ENCODE results near the gene GPR85.
"Not testable (repeated sequence)": the region's sequence is repeated elsewhere in the genome, so short reads cannot be mapped to it uniquely, and the experiment has no call there.

The GPR85 gene, protein sequence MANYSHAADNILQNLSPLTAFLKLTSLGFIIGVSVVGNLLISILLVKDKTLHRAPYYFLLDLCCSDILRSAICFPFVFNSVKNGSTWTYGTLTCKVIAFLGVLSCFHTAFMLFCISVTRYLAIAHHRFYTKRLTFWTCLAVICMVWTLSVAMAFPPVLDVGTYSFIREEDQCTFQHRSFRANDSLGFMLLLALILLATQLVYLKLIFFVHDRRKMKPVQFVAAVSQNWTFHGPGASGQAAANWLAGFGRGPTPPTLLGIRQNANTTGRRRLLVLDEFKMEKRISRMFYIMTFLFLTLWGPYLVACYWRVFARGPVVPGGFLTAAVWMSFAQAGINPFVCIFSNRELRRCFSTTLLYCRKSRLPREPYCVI

DNA sequence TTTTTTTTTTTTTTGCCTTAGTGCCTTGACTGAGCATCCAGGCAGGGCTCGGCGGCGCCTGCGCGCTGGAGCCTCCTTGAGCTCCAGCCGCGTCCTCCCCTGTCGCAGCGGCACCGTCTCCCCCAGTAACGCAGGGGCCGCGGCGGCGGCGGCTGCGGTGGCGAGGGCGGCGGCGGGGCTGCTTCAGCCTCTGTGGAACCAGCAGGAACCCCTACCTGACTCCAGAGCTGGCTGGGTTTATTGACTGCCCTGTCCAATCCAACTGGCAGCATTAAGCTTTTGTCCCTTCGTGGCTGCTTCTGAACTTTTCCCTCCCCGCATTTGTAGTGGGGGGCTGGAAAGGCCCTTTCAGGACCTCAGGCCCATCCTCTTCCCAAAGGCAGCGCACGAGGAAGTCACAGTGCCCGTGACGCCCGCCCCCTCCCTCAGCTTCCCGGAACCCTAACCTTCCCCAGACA is at the start of gene GPR85:
Gene GPR85 (minus strand): TSS at position 397 of the 458 bp plus-strand sequence. CDS start 2,106 bp downstream, outside the sequence.
- peak in 46 of 56 donors; percentile 1 to 73 (median 34) for DNase-seq

DNA sequence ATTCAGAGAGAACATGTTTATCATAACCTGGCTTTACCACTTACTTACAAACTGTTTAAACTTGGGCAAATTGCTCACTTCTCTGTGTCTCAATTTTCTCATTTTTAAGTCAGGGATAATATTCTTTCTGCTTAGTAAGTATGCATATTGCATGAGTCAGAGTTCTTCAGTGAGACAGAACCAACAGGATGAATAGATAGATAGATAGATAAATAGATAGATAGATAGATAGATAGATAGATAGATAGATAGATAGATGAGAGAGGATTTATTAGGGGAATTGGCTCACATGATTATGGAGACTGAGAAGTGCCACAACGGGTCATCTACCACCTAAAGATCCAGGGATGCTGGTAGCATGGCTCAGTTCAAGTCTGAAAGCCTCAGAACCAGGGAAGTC is 47.4 kb upstream of the GPR85 start:
- no peak for DNase-seq

DNA sequence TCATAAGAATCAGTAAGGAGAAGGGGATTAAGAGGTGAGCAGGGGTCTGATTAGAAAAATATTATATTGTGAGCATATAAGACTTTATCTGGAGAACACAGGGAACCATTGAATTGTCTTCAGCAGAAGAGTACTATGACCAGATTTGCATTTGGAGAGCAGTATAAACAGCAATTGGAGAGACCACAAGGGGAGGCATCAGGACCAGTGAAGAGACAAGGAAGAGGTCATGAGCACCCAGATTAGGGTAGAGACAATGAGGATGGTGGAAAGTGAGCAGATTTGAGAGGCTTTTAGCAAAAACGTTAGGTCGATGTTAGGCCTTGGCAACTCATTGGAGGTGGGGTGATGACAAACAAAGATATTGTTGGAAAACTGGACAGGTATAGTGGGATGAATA is 44.7 kb upstream of the GPR85 start:
- no peak for DNase-seq

DNA sequence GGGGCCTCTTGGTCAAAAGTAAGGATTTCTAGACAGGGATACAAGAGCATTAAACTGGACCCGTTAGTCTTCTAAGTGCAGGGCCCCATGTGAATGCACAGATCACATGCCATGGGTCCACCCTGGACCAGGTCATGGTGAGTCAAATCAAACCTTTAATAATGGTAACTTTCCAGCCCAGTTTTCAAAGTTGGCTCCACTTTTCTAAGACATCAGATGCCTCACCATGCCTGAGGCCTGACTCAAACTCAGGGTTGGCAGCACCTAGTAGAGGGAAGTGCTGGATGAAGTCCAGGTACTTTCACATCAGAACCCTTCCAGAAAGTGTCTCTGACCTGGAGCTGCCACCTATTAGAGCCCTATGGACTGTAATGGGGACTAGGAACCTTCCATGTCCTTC is 41.4 kb upstream of the GPR85 start:
- no peak for DNase-seq

DNA sequence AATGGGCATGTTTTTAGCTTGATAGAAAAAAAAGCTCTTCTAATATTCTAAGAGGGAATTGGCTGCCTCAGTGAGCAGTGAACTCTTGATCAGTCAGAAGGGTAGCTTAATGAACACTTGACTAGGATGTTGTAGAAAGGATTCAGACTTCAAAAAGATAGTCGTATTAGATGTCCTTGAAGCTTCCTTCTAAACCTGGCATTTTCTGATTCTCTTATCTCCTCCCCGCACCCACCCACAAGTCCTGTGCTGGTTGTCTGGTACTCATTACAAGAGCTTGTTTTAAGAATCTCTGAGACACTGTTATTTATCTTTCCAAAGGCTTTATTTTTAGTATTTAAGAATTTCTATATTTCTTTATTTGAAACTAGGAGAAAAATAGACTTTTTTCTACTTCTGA is 39.1 kb upstream of the GPR85 start:
- DNase-seq: no peak

DNA sequence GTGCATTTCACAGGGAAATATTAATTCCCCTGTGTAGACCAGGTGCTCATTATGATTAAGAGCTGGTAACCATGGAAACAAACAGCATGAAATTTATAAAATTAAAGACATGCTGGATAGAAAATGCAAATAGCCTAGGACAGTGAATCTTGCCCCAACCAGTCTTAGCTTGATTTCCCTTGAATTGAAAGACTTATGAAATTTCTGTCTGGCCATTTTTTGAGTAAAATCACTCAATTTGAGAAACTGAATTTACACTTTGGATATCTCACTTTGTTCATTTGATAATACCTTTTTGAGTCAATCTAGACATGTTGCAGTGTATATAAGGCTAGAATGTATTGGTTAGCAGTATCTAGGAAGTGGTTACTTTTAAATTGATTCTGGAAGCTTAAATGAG is 36.1 kb upstream of the GPR85 start:
- DNase-seq: no peak

DNA sequence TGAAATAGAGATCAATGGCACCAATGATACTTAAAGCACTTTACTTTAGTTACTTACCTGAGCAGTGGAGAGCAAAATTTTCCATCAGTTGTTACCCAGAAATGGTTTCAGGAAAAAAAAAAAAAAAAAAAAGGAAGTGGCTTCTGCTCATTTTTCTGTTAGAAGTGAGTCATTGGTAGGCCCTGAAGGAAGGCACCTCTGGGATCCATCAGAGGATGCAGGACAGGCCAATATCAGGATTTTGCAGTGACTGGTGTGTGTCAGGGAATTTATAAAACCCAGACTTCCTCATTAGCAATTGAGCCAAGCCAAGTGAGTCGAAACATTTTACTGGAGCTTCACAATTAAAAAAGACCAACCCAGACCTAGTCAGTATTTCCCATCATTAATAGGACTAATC is 34.0 kb upstream of the GPR85 start:
- DNase-seq: no peak

DNA sequence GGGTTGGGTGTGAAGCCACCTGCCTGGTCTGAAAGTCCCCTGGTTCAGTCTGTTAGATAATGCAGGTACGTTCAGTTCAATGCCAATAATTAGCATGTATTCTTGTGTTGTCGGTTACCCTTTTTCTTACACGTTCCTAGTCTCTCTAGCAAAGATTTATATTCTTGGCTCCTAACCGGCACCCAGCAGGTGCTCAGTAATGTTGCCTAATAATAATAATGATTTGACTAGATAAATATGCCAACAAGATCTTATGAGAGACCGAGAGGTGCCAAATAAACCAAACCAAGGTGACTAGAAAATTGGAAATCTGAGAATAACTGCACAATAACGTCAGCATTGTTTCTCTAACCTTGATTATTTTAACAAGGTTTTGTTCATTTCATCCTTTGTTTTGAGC is 32.8 kb upstream of the GPR85 start:
- no peak for DNase-seq

DNA sequence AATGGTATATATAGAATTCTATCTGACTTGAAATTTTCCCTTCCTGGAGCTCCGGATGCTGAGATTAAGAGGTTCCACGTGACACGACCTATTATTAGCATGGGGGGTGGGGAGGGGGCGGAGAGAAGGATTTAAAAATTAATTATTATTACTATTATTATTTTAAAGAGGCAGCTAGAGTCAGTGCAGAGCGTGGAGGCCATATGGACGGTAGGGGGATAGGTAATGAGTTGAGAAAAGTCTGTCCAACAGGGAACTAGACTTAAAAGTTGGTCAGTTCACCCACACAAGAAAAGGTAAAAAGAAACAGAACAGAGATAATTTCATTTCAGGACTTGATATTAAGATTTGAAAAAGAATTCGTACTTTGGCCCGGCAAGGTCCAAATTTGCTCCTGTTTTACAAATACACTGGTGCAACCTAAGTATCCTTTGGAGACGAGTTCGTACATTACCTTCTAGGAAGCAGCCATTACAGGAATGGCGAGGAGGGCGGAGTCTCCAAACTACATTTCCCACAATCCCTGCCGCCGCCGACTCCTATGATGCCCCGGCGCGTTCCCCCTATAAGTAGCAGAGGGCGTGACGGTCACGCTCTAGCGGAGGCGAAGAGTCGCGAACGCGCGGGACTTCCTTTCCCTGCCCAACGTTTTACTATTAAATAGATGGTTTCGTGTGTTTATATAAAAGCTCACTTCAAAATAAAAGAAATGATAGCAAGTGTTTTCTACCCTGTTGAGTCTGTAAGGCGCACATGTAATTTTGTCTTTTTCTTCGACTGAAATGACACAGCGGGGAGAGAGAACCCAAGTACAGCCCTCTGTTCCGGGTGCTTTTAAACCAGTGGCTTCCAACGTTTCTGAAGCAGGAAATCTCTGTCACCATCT is 31.7 kb upstream of the GPR85 start, which contains the start of gene SMIM30:
Gene SMIM30 (minus strand): TSS at position 481 of the 886 bp plus-strand sequence. CDS start 976 bp downstream, outside the sequence.
- peak; percentile 42 to 97 (median 86) for DNase-seq

DNA sequence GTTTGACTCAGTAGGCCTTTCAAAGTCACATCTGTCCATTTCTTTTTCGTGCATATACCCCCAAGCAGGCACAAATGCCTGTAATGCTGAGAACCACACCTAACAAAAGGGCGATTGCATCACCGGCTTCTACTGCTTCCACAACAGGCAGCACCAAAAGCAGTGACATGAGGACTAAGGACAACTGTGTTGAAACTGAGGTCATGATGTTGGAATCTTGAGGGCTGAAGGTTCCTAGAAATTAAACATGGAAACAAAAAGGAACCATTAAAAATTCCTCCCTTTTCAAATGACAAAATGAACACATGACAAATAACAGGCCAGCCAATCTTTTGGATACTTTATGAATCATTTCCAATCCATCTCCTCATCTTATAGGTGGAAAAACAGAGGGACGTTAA is 30.7 kb upstream of the GPR85 start:
- DNase-seq: not testable (repeated sequence)

DNA sequence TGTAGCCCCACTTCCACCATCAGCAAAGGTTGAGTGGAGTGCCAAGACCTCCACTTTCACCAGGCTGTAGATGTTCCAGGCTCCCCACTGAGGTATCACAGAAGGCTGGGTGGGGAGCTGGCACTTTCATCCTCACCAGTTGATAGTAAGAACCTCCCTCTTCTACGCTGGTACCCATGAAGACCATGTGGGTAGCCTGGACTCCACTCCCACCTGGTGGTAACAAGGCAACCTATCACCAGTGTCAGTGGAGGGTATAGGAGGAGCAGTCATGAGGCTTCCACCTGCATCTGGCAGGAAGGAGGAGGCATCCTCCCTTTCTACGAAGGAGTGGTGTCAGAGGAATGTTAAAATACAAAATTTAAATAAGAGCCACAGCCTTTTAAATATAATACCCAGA is 27.3 kb upstream of the GPR85 start:
- DNase-seq: no peak

DNA sequence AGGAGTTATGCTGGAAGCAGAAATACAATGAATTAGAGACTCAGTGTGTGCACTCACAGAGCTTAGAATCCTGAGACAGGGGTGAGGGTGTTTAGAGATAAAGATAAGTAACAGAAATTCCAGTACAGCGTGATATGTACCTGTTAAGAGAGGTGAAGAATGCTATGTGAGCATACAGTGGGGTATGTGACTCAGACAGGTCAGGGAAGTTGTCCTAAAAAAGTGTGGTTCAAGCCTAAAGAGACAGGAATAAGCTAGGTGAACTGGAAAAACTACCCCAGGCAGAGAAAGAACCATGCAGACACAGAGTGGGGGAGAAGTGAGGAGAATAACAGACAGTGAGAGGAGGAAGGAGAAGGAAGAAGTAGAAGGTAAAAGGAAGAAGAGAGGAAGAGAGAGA is 23.1 kb upstream of the GPR85 start:
- DNase-seq: no peak

DNA sequence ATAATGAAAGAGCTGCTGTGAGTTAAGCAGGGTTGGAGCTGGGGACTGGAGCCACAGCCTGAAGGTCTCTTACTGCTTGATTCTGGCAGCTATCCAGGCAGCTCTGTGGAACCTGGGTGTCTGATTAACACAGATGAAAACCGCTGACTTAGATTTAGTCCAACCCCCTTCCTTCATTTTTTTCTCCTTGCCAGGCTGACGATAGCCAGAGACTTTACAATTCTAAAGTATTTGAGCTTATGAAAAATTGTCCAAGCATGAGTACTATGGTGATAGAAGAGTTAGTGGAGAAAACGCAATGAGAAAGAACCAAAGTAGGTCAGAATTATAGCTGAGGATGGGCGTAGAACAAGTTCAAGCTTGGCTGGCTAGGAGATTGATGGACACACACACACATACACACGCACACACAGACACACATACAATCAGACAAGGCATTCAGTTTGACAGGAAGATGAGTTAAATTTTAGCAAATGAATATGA is 13.5 kb upstream of the GPR85 start:
- DNase-seq: no peak

DNA sequence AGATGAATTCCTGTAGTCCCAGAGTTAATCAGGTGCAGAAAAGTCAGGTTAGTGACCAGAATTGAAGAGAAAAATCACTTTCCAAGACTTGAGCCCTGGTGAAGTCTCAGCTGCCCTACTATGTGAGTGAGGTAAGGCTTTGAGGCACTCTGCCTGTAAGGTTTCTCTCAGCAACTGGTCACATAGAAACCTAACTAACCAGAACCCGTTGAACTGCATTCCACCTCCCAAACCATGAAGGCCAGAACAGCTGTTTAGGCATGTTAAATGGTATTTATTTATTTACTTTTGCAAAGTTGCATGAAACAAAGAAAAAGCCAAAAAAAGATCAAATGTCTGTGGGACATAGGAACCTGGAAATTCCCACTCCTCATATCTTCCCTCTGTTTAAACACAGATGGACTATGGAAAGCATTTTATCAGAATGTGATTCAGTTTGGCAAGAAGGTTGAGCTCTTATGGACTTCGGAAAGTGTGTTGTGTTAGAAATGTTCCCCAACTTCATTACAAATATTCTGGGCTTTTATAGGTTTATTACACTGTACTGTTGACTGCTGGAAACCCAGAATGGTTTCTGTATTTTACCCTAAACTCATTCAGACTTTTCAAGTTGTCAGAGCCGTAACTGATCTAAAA is 12.8 kb upstream of the GPR85 start:
- DNase-seq: no peak

DNA sequence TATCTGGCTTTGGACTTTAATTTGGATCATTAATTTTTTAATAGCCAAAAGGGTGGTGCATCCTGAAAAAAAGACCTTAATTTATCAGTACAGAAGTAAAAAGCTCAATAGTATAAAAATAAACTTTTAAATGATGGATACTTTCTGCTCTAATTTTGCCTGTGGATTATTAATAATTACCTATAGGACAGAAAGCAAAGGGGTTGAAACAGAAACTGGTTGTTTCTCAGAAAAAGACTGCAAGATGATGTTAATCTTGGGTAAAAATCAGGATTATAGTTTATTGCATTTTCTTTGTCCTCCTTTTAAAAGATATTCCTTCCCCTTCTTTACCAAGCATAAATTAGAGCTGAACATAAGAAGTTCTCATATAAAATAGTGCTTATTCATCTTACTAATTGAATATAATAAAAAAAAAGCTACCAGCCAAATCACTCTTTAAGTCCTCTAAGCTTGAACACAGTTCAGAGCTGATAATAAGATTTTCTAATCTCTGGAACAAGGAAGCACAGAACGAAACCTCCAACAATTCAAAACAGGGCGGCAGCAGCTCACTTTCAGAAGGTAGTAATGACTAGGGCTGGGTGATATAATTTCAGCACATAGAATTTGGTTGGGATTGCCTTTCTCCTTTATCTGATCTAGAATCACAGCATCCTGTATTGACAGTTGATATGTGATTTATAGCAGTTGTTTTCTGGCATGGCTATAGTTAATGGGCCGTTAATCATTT is 8.1 kb upstream of the GPR85 start:
- no peak for DNase-seq

DNA sequence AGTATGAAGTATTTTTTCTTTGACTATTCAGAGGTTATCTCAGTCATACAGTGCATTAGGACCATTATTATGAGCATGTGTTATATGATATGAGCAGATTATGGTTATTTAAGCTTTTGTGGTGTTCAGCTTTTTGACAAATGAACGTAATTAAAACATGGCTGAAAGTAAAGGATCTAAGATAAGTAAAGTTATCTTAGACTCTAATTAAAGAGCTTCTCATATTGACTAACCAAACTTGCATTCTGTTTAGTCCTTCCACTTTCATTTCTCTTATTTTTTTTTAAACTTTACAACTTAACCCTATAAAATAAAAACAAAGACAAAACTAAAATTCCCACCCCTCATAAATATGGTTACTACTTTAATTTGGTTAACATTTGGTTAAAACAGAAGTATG is 6.9 kb upstream of the GPR85 start:
- no peak for DNase-seq

DNA sequence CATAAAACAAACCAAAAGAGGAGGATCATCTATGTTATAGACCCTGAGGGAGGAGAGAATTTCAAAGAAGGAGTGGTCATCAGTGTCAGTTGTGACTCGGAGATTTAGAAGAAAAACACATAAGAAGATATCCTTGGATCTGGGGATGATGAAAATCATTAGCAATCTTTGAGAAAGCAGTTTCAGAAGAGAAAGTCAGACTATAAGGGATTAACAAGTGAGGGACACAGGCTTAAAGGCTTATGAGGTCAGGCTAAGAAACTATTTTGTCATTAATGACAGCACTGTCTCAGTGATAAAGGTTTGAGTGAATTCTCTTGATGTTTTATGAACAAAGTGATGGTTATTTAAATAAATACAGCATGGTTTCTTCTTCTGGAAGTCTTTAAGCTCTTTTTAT is 6.1 kb upstream of the GPR85 start:
- no peak for DNase-seq

DNA sequence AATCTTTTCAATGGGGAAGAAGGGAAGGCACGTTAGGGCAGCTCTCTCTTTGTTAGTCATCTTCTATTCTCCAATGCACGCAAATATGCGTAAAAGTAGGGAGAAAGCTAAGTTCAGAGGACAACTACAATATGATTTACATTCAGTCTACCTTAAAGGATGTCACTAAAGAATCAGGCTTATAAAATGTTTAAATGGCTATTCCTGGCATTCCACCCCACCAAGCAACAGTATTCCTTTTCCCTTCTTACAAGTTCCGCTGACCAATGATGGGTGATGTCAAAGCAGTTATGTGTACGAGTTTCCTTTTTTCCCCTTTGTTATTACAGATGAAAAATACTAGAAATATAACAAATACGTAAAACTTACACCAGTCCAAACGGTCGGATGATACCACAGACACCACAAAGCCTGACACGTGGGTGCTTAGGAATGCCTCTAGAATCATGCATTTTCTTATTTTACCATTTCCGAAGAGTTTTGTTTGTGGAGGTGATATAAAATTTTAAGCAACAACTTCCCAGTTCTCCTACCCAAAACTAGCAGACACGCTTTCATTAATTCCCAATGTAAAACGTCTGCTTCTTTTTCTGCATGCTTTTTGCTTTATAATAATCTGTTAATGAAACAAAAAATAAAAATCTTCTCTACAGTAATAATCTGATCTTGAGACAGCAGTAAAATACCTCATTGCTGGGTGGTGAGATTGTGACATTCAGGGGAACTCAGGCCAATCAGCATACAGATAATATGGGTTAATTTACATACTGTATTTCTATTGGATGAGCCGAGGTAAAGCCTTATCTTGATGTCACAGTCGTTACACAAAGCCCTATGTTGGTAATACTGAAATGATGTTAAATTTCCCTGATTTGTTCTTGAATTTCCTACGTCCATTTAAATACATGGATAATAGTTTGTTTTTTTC is 708 bp upstream of the GPR85 start:
- peak in 1 of 56 donors; percentile 38 for DNase-seq

DNA sequence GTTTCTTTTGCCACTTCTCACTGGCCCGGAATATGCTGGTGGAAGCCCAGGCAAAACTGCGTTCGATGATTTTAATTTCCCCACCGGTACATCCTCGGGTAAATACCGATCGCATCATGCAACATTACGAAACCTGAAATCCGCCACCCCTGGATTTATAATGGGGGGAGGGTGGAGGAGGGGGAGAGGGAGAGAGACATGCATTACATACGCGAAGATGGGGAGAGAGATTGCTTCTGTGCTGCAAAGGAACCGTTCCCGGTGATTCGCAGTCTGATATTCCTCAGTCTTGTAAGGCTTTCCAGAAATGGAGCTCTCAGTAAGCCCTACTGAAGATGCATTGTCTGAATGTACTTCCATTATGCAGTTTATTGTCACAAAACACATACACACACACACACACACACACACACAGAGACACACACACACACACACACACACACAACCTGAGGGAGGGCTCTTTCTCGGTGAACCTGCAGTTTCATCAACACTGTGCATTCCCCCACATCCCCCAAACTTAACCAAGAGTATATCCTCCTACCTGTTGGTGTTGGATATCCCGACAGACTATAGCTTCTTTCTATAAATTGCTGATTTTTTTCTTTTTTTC is 741 bp downstream of the GPR85 start:
- DNase-seq: peak in 26 of 56 donors; percentile 0 to 61 (median 29)
